ENCODE data around the gene HGS. TPM values are rescaled to one million over a fixed set of nuclear protein-coding genes. Genes with fewer than 3 reads are reported as not detected.

Gene HGS
- total and polyA plus RNA-seq, 2 donors, result 39.0 to 157 TPM

DNA sequence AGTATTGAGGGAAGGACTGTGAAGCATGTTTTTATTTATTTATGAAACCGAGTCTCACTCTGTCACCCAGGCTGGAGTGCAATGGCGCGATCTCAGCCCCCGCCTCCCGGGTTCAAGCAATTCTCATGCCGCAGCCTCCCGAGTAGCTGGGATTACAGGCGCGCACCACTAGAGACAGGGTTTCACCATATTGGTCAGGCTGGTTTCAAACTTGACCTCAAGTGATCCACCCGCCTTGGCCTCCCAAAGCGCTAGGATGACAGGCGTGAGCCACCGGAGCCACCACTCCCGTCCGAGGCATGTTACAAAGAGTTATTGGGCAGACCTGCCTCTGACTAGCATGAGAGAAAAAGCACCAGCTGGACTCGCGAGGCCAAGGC lies 22.4 kb downstream of the HGS start:
- Histone ChIP-seq H3K4me1 (ENCODE audit: control insufficient read depth in 2 of 2, insufficient read depth in 2 of 2, low read length in 2 of 2) (peaks cover 21 to 40% of the 10 kb centered on the region in 2 donors), H3K27ac (ENCODE audit: low read depth in 1 of 2, low read length in 1 of 2) (no peak overlapping the region), H3K4me3 (ENCODE audit: low read length in 2 of 2) (no peak overlapping the region), H3K36me3 (ENCODE audit: control insufficient read depth in 2 of 2, insufficient read depth in 2 of 2, low read length in 1 of 2) (peaks cover 39 to 42% of the 10 kb centered on the region in 2 donors), H3K27me3 (ENCODE audit: control insufficient read depth in 2 of 2, insufficient read depth in 1 of 2, low read length in 1 of 2) (peaks cover 5 to 15% of the 10 kb centered on the region in 2 donors), H3K9me3 (ENCODE audit: control insufficient read depth in 2 of 2, insufficient read depth in 1 of 2, low read length in 1 of 2) (no peaks in the 10 kb centered on the region)
- DNase-seq (ENCODE audit: low read depth in 6 of 9, low spot score in 9 of 9), result no peak
- 98% methylated on average over 17 of the region's 17 CpGs for WGBS

DNA sequence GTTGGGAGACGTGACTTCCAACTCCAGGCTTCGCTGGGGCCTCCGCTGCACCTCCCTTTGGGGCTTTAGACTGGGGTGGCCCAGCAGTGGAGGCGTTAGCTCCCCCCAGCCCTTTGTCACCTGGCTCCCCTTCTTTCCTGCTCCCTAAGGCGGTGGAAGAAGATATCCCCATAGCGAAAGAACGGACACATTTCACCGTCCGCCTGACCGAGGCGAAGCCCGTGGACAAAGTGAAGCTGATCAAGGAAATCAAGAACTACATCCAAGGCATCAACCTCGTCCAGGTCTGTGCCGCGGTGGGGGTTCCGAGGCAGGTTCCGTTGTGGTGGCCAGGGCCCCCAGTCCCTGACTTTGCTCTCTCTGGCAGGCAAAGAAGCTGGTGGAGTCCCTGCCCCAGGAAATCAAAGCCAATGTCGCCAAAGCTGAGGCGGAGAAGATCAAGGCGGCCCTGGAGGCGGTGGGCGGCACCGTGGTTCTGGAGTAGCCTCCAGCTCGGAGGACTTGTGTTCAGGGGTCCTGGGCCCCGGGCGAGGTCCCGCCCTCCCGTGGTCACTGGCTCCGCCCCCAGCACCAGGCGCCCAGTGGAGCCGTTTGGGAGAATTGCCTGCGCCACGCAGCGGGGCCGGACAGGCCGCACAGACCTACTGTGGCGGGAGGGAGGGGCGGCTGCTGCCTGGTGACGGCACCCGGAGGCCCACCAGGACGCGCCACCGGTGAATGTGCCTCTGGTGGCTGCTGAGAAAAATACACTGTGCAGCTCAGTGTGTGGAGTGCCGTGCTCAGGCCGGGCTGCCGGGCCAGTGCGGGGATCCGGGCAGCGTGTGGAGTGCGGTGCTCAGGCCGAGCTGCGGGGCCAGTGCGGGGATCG lies 23.2 kb downstream of the HGS start:
- no peak overlapping the region for H3K4me3 ChIP-seq (ENCODE audit: low read length in 2 of 2)
- peaks cover 17 to 39% of the 10 kb centered on the region in 2 donors for H3K4me1 ChIP-seq (ENCODE audit: control insufficient read depth in 2 of 2, insufficient read depth in 2 of 2, low read length in 2 of 2)
- peaks cover 32 to 36% of the 10 kb centered on the region in 2 donors for H3K36me3 ChIP-seq (ENCODE audit: control insufficient read depth in 2 of 2, insufficient read depth in 2 of 2, low read length in 1 of 2)
- no peaks in the 10 kb centered on the region for H3K9me3 ChIP-seq (ENCODE audit: control insufficient read depth in 2 of 2, insufficient read depth in 1 of 2, low read length in 1 of 2)
- peaks cover 5 to 21% of the 10 kb centered on the region in 2 donors for H3K27me3 ChIP-seq (ENCODE audit: control insufficient read depth in 2 of 2, insufficient read depth in 1 of 2, low read length in 1 of 2)
- 98% methylated on average over 54 of the region's 54 CpGs for WGBS
- no peak for DNase-seq (ENCODE audit: low read depth in 6 of 9, low spot score in 9 of 9)
- H3K27ac ChIP-seq (ENCODE audit: low read depth in 1 of 2, low read length in 1 of 2), result no peak overlapping the region

DNA sequence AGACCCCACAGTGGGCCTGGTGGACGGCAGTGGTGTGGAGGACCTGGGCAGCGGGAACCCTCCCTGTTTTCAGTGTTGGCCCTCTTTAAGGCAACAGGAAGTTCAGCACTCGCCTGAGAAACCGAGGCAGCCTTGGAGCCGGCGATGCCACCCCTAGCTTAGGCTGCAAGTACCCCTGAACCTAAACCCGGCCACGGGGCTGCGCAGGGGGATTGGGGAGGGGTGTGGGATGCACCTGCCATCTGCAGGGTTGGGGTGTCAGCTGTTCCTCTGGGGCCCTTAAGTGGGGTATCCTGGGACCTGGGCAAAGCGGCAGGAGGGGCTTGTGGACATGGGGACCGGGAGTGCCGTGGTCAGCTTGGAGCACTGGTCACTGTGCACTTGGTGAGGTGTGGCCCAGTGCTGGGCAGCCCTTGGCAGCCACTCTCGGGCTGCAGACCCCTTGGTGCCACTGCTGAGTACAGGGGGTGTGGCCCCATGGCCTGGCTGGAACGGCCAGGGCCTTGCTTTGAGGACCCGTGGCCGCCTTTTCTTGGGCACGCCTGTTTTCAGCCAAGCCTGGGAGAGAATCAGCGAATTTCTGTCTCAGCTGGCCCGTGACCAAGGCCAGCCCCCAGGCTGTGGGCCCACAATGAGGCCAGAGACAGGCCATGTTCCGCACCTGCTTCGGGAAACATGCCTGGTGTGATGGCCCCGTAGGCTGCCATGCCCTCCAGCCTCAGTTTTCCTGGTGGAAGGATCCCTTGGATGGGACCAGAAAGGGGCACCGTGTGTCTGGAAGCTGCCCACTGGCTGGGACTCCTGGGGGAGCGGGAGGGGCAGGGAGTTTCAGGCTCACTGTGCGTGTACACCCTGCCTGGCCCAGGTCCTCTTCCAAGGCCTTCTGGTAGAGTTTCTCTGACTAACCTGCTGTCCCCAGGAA lies 24.2 kb downstream of the HGS start:
- Histone ChIP-seq H3K27ac (ENCODE audit: low read depth in 1 of 2, low read length in 1 of 2) (no peak overlapping the region), H3K4me3 (ENCODE audit: low read length in 2 of 2) (no peak overlapping the region), H3K4me1 (ENCODE audit: control insufficient read depth in 2 of 2, insufficient read depth in 2 of 2, low read length in 2 of 2) (peaks cover 18 to 36% of the 10 kb centered on the region in 2 donors), H3K9me3 (ENCODE audit: control insufficient read depth in 2 of 2, insufficient read depth in 1 of 2, low read length in 1 of 2) (no peaks in the 10 kb centered on the region), H3K36me3 (ENCODE audit: control insufficient read depth in 2 of 2, insufficient read depth in 2 of 2, low read length in 1 of 2) (peaks cover 32 to 36% of the 10 kb centered on the region in 2 donors), H3K27me3 (ENCODE audit: control insufficient read depth in 2 of 2, insufficient read depth in 1 of 2, low read length in 1 of 2) (peaks cover 5 to 21% of the 10 kb centered on the region in 2 donors)
- no peak for DNase-seq (ENCODE audit: low read depth in 6 of 9, low spot score in 9 of 9)
- 97% methylated on average over 25 of the region's 25 CpGs for WGBS

DNA sequence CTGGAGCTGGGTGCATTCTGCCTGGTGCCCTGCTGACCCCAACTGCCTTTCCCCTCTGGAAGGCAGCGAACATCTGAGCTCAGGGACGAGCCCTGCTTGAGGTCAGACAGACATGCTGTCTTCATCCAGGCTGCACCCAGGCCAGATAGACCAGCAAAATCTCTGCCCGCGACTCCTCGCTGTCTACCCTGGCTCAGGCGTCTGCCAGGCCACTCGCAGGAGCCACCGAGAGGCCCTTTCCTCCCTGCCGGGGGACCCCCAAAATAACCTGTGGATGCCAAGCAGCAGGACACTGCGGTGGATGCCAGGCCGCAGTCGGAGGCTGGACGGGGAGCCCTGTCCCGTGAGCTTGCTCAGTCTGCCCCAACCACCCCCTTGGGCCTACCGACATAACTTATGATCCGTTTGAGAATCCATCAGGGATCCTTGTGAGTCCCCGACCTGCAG lies 25.0 kb downstream of the HGS start:
- Histone ChIP-seq H3K27me3 (ENCODE audit: control insufficient read depth in 2 of 2, insufficient read depth in 1 of 2, low read length in 1 of 2) (peaks cover 5 to 21% of the 10 kb centered on the region in 2 donors), H3K36me3 (ENCODE audit: control insufficient read depth in 2 of 2, insufficient read depth in 2 of 2, low read length in 1 of 2) (peaks cover 32 to 36% of the 10 kb centered on the region in 2 donors), H3K9me3 (ENCODE audit: control insufficient read depth in 2 of 2, insufficient read depth in 1 of 2, low read length in 1 of 2) (no peaks in the 10 kb centered on the region), H3K4me1 (ENCODE audit: control insufficient read depth in 2 of 2, insufficient read depth in 2 of 2, low read length in 2 of 2) (peaks cover 23 to 42% of the 10 kb centered on the region in 2 donors), H3K4me3 (ENCODE audit: low read length in 2 of 2) (no peak overlapping the region), H3K27ac (ENCODE audit: low read depth in 1 of 2, low read length in 1 of 2) (no peak overlapping the region)
- no peak for DNase-seq (ENCODE audit: low read depth in 6 of 9, low spot score in 9 of 9)
- WGBS, result 97% methylated on average over 17 of the region's 17 CpGs

DNA sequence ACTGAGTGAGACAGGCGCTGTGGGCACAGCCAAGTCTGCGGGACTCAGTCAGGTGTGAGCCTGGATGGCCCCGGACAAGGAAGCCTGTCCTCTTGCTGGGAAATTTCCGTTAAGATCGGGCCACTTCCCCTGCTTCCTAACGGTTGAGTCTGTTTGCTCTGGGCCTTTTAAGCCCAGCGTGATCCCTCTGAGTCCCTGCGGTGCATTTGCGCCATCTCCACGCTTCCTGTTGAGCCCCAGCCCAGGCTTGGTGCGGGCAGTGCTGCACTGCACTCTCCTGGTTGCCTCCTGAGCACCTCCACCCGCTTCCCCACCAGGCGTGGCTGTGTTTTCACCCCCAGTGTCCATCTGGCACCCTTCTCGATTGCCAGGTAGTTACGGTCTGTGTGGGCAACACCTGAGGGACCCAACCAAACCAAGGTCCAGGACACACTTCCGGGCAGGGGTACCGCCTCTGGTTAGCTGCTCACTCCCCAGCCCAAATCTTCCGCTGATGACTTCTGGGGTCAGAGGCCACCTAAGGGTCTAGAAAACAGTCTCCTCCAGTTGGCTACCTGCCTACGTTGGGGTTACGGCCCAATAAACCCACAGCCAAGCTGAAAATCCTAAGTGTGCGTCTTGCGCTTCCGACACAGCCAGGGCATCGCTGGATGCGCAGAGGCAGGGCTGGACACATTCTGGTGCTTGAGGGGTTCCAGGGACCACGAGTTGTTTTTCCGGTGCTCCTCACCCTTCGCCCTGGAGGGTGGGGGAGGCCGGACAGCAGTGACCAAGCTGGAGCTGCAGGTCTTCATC lies 26.9 kb downstream of the HGS start:
- H3K4me3 ChIP-seq (ENCODE audit: low read length in 2 of 2), result no peak overlapping the region
- H3K27me3 ChIP-seq (ENCODE audit: control insufficient read depth in 2 of 2, insufficient read depth in 1 of 2, low read length in 1 of 2), result peaks cover 5 to 21% of the 10 kb centered on the region in 2 donors
- peaks cover 24% of the 10 kb centered on the region in 2 donors for H3K36me3 ChIP-seq (ENCODE audit: control insufficient read depth in 2 of 2, insufficient read depth in 2 of 2, low read length in 1 of 2)
- H3K4me1 ChIP-seq (ENCODE audit: control insufficient read depth in 2 of 2, insufficient read depth in 2 of 2, low read length in 2 of 2), result peaks cover 18 to 34% of the 10 kb centered on the region in 2 donors
- DNase-seq (ENCODE audit: low read depth in 6 of 9, low spot score in 9 of 9), result peak in 1 of 9 donors; percentile 18
- WGBS, result 17% methylated on average over 29 of the region's 29 CpGs
- no peaks in the 10 kb centered on the region for H3K9me3 ChIP-seq (ENCODE audit: control insufficient read depth in 2 of 2, insufficient read depth in 1 of 2, low read length in 1 of 2)
- peak overlapping the region in 1 of 2 donors; percentile 15 for H3K27ac ChIP-seq (ENCODE audit: low read depth in 1 of 2, low read length in 1 of 2)

DNA sequence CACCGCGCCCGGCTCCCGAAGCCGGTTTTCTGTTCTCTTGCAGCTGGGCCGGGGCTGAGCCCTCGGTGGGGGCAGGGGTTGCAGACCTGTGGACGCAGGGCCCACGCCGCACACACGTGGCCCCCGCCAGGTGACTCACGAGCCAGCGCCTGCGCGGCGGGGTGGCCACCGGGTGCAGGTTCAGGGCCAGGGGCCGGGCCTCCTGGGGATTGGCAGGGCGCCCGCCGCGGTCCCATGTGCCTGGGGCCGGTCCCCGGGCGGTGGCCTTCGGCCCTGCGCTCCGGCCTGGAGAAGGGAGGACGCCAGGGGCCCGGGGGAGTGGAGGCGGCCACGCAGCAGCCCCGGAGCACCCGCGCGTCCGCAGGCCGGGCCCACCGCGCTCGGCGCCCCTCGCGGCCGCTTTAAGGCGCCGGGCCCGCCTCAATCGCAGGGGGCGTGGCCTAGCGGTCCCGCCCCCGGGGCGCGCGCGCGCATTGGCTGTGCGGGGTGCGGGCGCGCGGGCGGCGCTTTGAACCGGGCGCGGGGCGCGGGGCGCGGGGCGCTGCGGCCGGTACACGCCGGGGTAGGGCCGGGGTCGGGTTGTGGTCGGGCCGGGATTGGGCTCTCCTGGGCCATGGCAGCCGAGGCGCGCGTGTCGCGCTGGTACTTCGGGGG lies 28.1 kb downstream of the HGS start, which contains the start of gene SLC25A10:
TSS of gene SLC25A10 (plus strand) at position 471 of the 654 bp plus-strand sequence. CDS start at position 614, 143 bp downstream.
- Histone ChIP-seq H3K4me1 (ENCODE audit: control insufficient read depth in 2 of 2, insufficient read depth in 2 of 2, low read length in 2 of 2) (peaks cover 18 to 34% of the 10 kb centered on the region in 2 donors), H3K27ac (ENCODE audit: low read depth in 1 of 2, low read length in 1 of 2) (peak within 1 kb of the TSS in 1 of 2 donors; percentile 15), H3K9me3 (ENCODE audit: control insufficient read depth in 2 of 2, insufficient read depth in 1 of 2, low read length in 1 of 2) (no peaks in the 10 kb centered on the region), H3K4me3 (ENCODE audit: low read length in 2 of 2) (peak within 1 kb of the TSS; percentile 35 to 73), H3K27me3 (ENCODE audit: control insufficient read depth in 2 of 2, insufficient read depth in 1 of 2, low read length in 1 of 2) (peaks cover 5 to 21% of the 10 kb centered on the region in 2 donors), H3K36me3 (ENCODE audit: control insufficient read depth in 2 of 2, insufficient read depth in 2 of 2, low read length in 1 of 2) (peaks cover 17% of the 10 kb centered on the region in 2 donors)
- peak in 8 of 9 donors; percentile 55 to 89 (median 70) for DNase-seq (ENCODE audit: low read depth in 6 of 9, low spot score in 9 of 9)
- WGBS, result under 1% methylated on average over 89 of the region's 89 CpGs

DNA sequence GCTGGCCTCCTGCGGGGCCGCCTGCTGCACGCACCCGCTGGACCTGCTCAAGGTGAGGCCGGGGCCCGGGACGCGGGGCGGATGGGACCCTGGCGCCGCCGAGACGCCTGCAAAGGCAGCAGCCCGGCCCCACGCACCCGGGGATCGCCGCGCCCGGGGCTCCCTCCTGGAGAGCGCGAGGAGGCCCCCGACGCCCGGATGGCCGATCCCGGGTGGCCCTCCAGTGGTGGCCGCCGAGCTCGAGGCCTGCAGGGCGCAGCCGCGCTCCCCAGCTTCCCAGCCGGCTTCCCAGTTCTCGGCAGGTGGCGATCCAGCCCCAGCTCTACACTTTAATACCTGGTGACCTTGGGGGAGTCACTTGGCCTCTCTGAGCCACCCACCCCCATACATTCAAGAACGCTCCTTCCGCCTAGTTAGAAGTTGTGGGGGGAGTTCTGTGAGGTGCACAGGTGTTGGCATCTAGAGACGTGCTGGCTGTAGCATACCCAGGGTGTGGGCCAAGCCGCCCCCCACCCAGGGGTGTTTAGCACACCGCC lies 28.7 kb downstream of the HGS start:
- Histone ChIP-seq H3K9me3 (ENCODE audit: control insufficient read depth in 2 of 2, insufficient read depth in 1 of 2, low read length in 1 of 2) (no peaks in the 10 kb centered on the region), H3K4me1 (ENCODE audit: control insufficient read depth in 2 of 2, insufficient read depth in 2 of 2, low read length in 2 of 2) (peaks cover 18 to 34% of the 10 kb centered on the region in 2 donors), H3K4me3 (ENCODE audit: low read length in 2 of 2) (peak overlapping the region; percentile 35 to 73), H3K27me3 (ENCODE audit: control insufficient read depth in 2 of 2, insufficient read depth in 1 of 2, low read length in 1 of 2) (peaks cover 5 to 21% of the 10 kb centered on the region in 2 donors), H3K27ac (ENCODE audit: low read depth in 1 of 2, low read length in 1 of 2) (no peak overlapping the region), H3K36me3 (ENCODE audit: control insufficient read depth in 2 of 2, insufficient read depth in 2 of 2, low read length in 1 of 2) (peaks cover 12 to 16% of the 10 kb centered on the region in 2 donors)
- WGBS, result 5% methylated on average over 41 of the region's 41 CpGs
- DNase-seq (ENCODE audit: low read depth in 6 of 9, low spot score in 9 of 9), result peak in 1 of 9 donors; percentile 35
